Mucosa of descending colon (tissue), 3 donors: Measurements from ENCODE around the gene DYNC1H1. TPM values are rescaled to one million over a fixed set of nuclear protein-coding genes. Genes with fewer than 3 reads are reported as not detected.

Experiments
- ATAC-seq: fragments of 200-7000 bp; cut with Tn5 transposase; one replicate; pipeline ENCODE4 v1.9.1; 2020; ENCODE audit warnings: mild to moderate bottlenecking, moderate library complexity
- DNase-seq, 3 donors: peaks; one replicate each; pipeline ENCODE4 v3.0.0-alpha.2; 2020
- H3K36me3 ChIP-seq: fragments of 200-600 bp; one replicate; pipeline ENCODE4 v1.8.0; 2021; ENCODE audit warnings: low read depth, mild to moderate bottlenecking
- H3K4me1 ChIP-seq: fragments of 200-600 bp; one replicate; pipeline ENCODE4 v1.8.0; 2021; ENCODE audit warnings: low read depth, mild to moderate bottlenecking
- H3K4me3 ChIP-seq: fragments of 200-600 bp; one replicate; pipeline ENCODE4 v1.8.0; 2021; ENCODE audit warnings: mild to moderate bottlenecking
- H3K9me3 ChIP-seq: fragments of 200-600 bp; one replicate; pipeline ENCODE4 v1.8.0; 2021; ENCODE audit warnings: mild to moderate bottlenecking
- CTCF ChIP-seq: fragments of 200-600 bp; IDR thresholded peaks from one replicate; pipeline ENCODE4 v1.8.0; 2022; ENCODE audit warnings: antibody characterized with exemption, mild to moderate bottlenecking
- intact Hi-C, 2 donors: fragments of 100-400 bp; cut with DNase I in 1 of 2; cut with micrococcal nuclease in 1 of 2; formaldehyde crosslinking; loops; one replicate each; pipeline versions ENCODE4 v1.11.0 to v1.11.1; 2022; cut with DNase I, micrococcal nuclease
- total RNA-seq, 3 donors: library from RNA; stranded (reverse); fragmentation: NEBNext Ultra II Directional in 2 of 3; extraction: Animal tissue kit (Norgen Biotek cat#: 25700) in 2 of 3; gene quantifications; one replicate each; pipeline versions ENCODE4 v1.2.1 to v1.2.4, GENCODE V29; 2021 to 2023
- donor health status: DM: no; HTN: no; CAD: no; lungs with moderate emphysema.
- donor health status: DM: no; HTN: no; CAD: no.
- donor health status: DM: no; HTN: yes; CAD: no.

DYNC1H1 gene
- total RNA-seq, 3 donors from 2014 or later = 403 to 547 (median 409) TPM

GRCh38 chr14:101918065-101918989 lies 46.0 kb upstream of the DYNC1H1 start:
- ATAC-seq = no peak
- no peaks in the 10 kb centered on the region for H3K4me1 ChIP-seq
- DNase-seq = no peak
- intact Hi-C loops = no loop called here
- no peak for TF ChIP-seq CTCF
- H3K9me3 ChIP-seq = no peaks in the 10 kb centered on the region
- no peaks in the 10 kb centered on the region for H3K36me3 ChIP-seq
- H3K4me3 ChIP-seq = no peak overlapping the region

- no peak overlapping the region for H3K4me3 ChIP-seq
- TF ChIP-seq CTCF = no peak
- H3K9me3 ChIP-seq = no peaks in the 10 kb centered on the region
- intact Hi-C loops = no loop called here
- DNase-seq = no peak
- H3K4me1 ChIP-seq = no peaks in the 10 kb centered on the region
- H3K36me3 ChIP-seq = no peaks in the 10 kb centered on the region
- no peak for ATAC-seq
These were observed 44.1 kb upstream of the DYNC1H1 start for GRCh38 chr14:101920271-101920670.

- TF ChIP-seq CTCF = no peak
- DNase-seq (no peak), ATAC-seq (no peak)
- Histone ChIP-seq H3K4me1 (no peaks in the 10 kb centered on the region), H3K9me3 (no peaks in the 10 kb centered on the region), H3K4me3 (no peak overlapping the region), H3K36me3 (no peaks in the 10 kb centered on the region)
- intact Hi-C loops = no loop called here
These were observed 41.5 kb upstream of the DYNC1H1 start for GRCh38 chr14:101922866-101923265.

DNA sequence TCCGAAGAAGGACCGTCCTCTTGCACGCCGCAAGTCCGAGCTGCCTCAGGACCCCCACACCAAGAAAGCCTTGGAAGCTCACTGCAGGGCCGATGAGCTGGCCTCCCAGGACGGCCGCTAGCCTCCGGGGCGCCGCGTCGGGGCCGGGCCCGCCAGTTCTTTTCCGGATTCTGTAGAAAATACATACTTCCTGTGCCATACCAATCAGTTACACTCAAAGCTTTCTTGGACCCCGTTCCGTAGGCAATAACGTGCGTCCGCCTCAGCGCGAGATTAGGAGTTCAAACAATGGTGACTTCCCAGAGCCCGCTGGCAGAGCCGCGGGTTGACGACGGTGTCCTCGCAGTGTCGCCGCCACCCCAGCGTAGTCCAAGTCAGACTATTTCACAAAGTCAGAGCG lies 39.2 kb upstream of the DYNC1H1 start:
- DNase-seq = no peak
- no peak for ATAC-seq
- TF ChIP-seq CTCF = no peak
- Histone ChIP-seq H3K4me3 (no peak overlapping the region), H3K36me3 (no peaks in the 10 kb centered on the region), H3K9me3 (no peaks in the 10 kb centered on the region), H3K4me1 (no peaks in the 10 kb centered on the region)
- intact Hi-C loops = no loop called here

GRCh38 chr14:101926085-101926484 lies 38.3 kb upstream of the DYNC1H1 start:
- Histone ChIP-seq H3K4me1 (no peaks in the 10 kb centered on the region), H3K4me3 (no peak overlapping the region), H3K9me3 (no peaks in the 10 kb centered on the region), H3K36me3 (no peaks in the 10 kb centered on the region)
- TF ChIP-seq CTCF = no peak
- no peak for DNase-seq
- intact Hi-C loops = no loop called here
- ATAC-seq = no peak
